Measurements from ENCODE around the gene TSEN34.

TSEN34 gene

GRCh38 chr19:54191011-54191810, at the start of gene TSEN34:
Gene TSEN34 (plus strand): TSS chr19:54191308. CDS start chr19:54191365, 57 bp downstream.
- H3K27ac ChIP-seq (ENCODE audit: low read depth, low read length) = peak within 1 kb of the TSS; percentile 99
- H3K9ac ChIP-seq (ENCODE audit: low read depth in 1 of 2, low read length in 2 of 2) = peak within 1 kb of the TSS; percentile 77 to 84
- H3K4me3 ChIP-seq (ENCODE audit: low read depth in 1 of 2, low read length in 2 of 2) = peak within 1 kb of the TSS; percentile 75 to 85
- H3K4me1 ChIP-seq (ENCODE audit: control insufficient read depth in 1 of 2, insufficient read depth in 2 of 2, low read length in 2 of 2) = peaks cover 31 to 32% of the 10 kb centered on the region in 2 donors
- H3K36me3 ChIP-seq (ENCODE audit: control insufficient read depth in 1 of 2, insufficient read depth in 2 of 2, low read length in 2 of 2) = peaks cover 6 to 18% of the 10 kb centered on the region in 2 donors
- no peaks in the 10 kb centered on the region for H3K9me3 ChIP-seq (ENCODE audit: control insufficient read depth in 1 of 2, low read length in 2 of 2)
- H3K27me3 ChIP-seq (ENCODE audit: control insufficient read depth in 1 of 2, insufficient read depth in 2 of 2, low read length in 2 of 2) = no peaks in the 10 kb centered on the region

DNA sequence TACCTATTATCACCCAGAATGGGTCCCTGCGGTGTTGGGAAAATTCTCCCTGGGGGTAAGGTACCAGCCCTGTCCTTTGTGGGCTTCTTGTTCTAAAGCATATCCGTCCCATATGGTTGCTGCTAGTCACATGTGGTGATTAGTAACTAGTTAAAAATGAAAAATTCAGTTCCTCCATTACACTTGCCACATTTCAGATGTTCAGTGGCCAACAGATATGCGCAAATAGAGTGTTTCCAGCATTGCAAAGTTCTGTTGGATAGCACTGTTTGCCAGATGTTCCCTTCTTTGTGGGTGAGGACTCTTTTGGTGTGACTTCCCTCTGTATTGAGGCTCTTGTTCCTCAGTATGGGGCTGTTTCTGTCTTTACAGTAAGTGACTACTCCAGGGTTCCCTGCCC, 49.8 kb upstream of the TSEN34 start:
- Histone ChIP-seq H3K36me3 (ENCODE audit: control insufficient read depth in 1 of 2, insufficient read depth in 2 of 2, low read length in 2 of 2) (peaks cover 35 to 50% of the 10 kb centered on the region in 2 donors), H3K4me1 (ENCODE audit: control insufficient read depth in 1 of 2, insufficient read depth in 2 of 2, low read length in 2 of 2) (peaks cover 31 to 37% of the 10 kb centered on the region in 2 donors), H3K27ac (ENCODE audit: low read depth, low read length) (no peak overlapping the region), H3K27me3 (ENCODE audit: control insufficient read depth in 1 of 2, insufficient read depth in 2 of 2, low read length in 2 of 2) (no peaks in the 10 kb centered on the region), H3K9me3 (ENCODE audit: control insufficient read depth in 1 of 2, low read length in 2 of 2) (no peaks in the 10 kb centered on the region), H3K9ac (ENCODE audit: low read depth in 1 of 2, low read length in 2 of 2) (no peak overlapping the region), H3K4me3 (ENCODE audit: low read depth in 1 of 2, low read length in 2 of 2) (no peak overlapping the region)

- Histone ChIP-seq H3K36me3 (ENCODE audit: control insufficient read depth in 1 of 2, insufficient read depth in 2 of 2, low read length in 2 of 2) (peaks cover 44 to 59% of the 10 kb centered on the region in 2 donors), H3K27ac (ENCODE audit: low read depth, low read length) (no peak overlapping the region), H3K9me3 (ENCODE audit: control insufficient read depth in 1 of 2, low read length in 2 of 2) (no peaks in the 10 kb centered on the region), H3K4me3 (ENCODE audit: low read depth in 1 of 2, low read length in 2 of 2) (no peak overlapping the region), H3K4me1 (ENCODE audit: control insufficient read depth in 1 of 2, insufficient read depth in 2 of 2, low read length in 2 of 2) (peaks cover 28 to 33% of the 10 kb centered on the region in 2 donors), H3K9ac (ENCODE audit: low read depth in 1 of 2, low read length in 2 of 2) (no peak overlapping the region), H3K27me3 (ENCODE audit: control insufficient read depth in 1 of 2, insufficient read depth in 2 of 2, low read length in 2 of 2) (no peaks in the 10 kb centered on the region)
Observed at GRCh38 chr19:54142166-54142780, 48.8 kb upstream of the TSEN34 start.

DNA sequence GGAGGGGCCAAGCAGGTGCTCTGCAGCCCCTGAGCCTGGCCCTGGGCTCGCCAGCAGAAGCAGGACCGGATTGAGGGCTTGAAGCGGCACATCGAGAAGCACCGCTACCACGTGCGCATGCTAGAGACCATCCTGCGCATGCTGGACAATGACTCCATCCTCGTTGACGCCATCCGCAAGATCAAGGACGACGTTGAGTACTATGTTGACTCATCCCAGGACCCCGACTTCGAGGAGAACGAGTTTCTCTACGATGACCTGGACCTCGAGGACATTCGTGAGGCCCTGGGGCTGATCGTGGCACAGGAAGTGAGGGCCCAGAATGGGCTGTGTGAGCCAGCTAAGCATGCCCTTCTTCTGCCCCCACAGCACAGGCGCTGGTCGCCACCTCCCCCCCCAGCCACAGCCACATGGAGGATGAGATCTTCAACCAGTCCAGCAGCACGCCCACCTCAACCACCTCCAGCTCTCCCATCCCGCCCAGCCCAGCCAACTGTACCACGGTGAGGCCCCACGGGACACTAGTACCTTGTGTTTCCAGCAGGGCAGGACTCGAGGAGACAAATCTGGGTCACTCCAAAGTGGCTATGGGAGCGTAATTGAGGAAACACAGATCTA, 45.5 kb upstream of the TSEN34 start:
- Histone ChIP-seq H3K9ac (ENCODE audit: low read depth in 1 of 2, low read length in 2 of 2) (no peak overlapping the region), H3K9me3 (ENCODE audit: control insufficient read depth in 1 of 2, low read length in 2 of 2) (no peaks in the 10 kb centered on the region), H3K27ac (ENCODE audit: low read depth, low read length) (no peak overlapping the region), H3K4me1 (ENCODE audit: control insufficient read depth in 1 of 2, insufficient read depth in 2 of 2, low read length in 2 of 2) (peaks cover 10 to 11% of the 10 kb centered on the region in 2 donors), H3K4me3 (ENCODE audit: low read depth in 1 of 2, low read length in 2 of 2) (no peak overlapping the region), H3K27me3 (ENCODE audit: control insufficient read depth in 1 of 2, insufficient read depth in 2 of 2, low read length in 2 of 2) (no peaks in the 10 kb centered on the region), H3K36me3 (ENCODE audit: control insufficient read depth in 1 of 2, insufficient read depth in 2 of 2, low read length in 2 of 2) (peaks cover 67 to 86% of the 10 kb centered on the region in 2 donors)

DNA sequence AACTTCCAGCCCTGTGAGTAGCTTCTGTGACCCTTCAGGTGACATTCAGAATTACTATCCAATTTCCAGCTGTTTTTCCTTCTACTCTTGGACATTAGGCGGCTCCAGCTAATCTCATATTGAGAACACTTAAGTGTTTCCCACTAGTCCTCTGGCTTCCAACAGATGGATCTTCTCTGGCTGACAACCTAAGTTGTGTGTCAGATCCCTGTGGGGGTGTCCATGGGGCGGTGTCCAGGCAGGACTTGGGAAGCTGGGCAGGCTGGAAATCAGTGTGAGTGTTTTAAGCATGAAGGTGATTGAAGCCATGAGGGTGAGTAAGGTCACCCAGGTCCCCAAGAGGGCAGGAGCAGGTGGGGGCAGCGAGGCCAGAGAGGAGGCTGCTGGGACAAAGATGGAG, 43.4 kb upstream of the TSEN34 start:
- Histone ChIP-seq H3K9me3 (ENCODE audit: control insufficient read depth in 1 of 2, low read length in 2 of 2) (no peaks in the 10 kb centered on the region), H3K27me3 (ENCODE audit: control insufficient read depth in 1 of 2, insufficient read depth in 2 of 2, low read length in 2 of 2) (no peaks in the 10 kb centered on the region), H3K4me3 (ENCODE audit: low read depth in 1 of 2, low read length in 2 of 2) (no peak overlapping the region), H3K4me1 (ENCODE audit: control insufficient read depth in 1 of 2, insufficient read depth in 2 of 2, low read length in 2 of 2) (no peaks in the 10 kb centered on the region), H3K9ac (ENCODE audit: low read depth in 1 of 2, low read length in 2 of 2) (no peak overlapping the region), H3K36me3 (ENCODE audit: control insufficient read depth in 1 of 2, insufficient read depth in 2 of 2, low read length in 2 of 2) (peaks cover 80 to 92% of the 10 kb centered on the region in 2 donors), H3K27ac (ENCODE audit: low read depth, low read length) (no peak overlapping the region)

DNA sequence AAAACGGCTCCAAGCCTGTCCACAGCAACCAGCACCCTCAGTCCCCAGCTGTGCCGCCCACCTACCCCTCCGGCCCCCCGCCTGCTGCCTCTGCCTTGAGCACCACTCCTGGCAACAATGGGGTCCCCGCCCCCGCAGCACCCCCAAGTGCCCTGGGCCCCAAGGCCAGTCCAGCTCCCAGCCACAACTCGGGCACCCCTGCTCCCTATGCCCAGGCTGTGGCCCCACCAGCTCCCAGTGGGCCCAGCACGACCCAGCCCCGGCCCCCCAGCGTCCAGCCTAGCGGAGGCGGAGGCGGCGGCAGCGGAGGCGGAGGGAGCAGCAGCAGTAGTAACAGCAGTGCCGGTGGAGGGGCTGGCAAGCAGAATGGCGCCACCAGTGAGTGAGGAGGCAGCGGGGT, 43.0 kb upstream of the TSEN34 start:
- Histone ChIP-seq H3K9me3 (ENCODE audit: control insufficient read depth in 1 of 2, low read length in 2 of 2) (no peaks in the 10 kb centered on the region), H3K4me1 (ENCODE audit: control insufficient read depth in 1 of 2, insufficient read depth in 2 of 2, low read length in 2 of 2) (no peaks in the 10 kb centered on the region), H3K27ac (ENCODE audit: low read depth, low read length) (no peak overlapping the region), H3K27me3 (ENCODE audit: control insufficient read depth in 1 of 2, insufficient read depth in 2 of 2, low read length in 2 of 2) (no peaks in the 10 kb centered on the region), H3K9ac (ENCODE audit: low read depth in 1 of 2, low read length in 2 of 2) (no peak overlapping the region), H3K36me3 (ENCODE audit: control insufficient read depth in 1 of 2, insufficient read depth in 2 of 2, low read length in 2 of 2) (peaks cover 80 to 92% of the 10 kb centered on the region in 2 donors), H3K4me3 (ENCODE audit: low read depth in 1 of 2, low read length in 2 of 2) (no peak overlapping the region)

- no peaks in the 10 kb centered on the region for H3K27me3 ChIP-seq (ENCODE audit: control insufficient read depth in 1 of 2, insufficient read depth in 2 of 2, low read length in 2 of 2)
- no peaks in the 10 kb centered on the region for H3K4me1 ChIP-seq (ENCODE audit: control insufficient read depth in 1 of 2, insufficient read depth in 2 of 2, low read length in 2 of 2)
- no peaks in the 10 kb centered on the region for H3K9me3 ChIP-seq (ENCODE audit: control insufficient read depth in 1 of 2, low read length in 2 of 2)
- peaks cover 81 to 92% of the 10 kb centered on the region in 2 donors for H3K36me3 ChIP-seq (ENCODE audit: control insufficient read depth in 1 of 2, insufficient read depth in 2 of 2, low read length in 2 of 2)
- no peak overlapping the region for H3K9ac ChIP-seq (ENCODE audit: low read depth in 1 of 2, low read length in 2 of 2)
- H3K27ac ChIP-seq (ENCODE audit: low read depth, low read length) = no peak overlapping the region
- H3K4me3 ChIP-seq (ENCODE audit: low read depth in 1 of 2, low read length in 2 of 2) = no peak overlapping the region
Observed at GRCh38 chr19:54149021-54149812, 41.9 kb upstream of the TSEN34 start.

DNA sequence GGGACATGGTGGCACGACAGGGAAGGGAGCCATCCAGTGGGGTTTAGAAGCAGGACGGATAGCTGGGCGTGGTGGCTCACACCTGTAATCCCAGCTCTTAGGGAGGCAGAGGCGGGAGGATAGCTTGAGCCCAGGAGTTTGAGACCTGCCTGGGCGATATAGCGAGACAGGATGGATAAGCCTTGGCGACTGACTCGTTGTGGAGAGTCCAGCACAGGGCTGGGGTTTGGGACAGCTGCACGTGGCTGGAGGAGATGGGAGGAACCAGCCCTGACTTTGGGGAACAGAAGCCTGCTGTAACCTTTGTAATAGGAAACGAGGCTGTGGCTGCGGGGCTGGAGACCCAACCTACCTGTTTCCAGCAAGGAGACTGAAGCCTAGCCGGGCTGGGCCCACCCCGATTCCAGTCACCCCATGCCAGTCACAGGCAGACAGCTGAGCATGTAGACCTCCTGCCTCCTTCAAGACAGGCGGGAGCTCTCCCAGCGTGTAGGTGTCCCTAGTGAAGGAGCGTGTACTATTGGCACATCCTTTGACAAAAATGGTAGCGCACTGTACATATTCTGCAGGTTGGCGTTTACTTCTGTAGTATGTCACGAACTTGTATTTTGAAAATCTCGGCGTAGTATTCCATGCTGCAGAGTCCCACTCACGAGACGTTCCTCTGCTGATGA, 39.6 kb upstream of the TSEN34 start:
- Histone ChIP-seq H3K36me3 (ENCODE audit: control insufficient read depth in 1 of 2, insufficient read depth in 2 of 2, low read length in 2 of 2) (peaks cover 80 to 92% of the 10 kb centered on the region in 2 donors), H3K27ac (ENCODE audit: low read depth, low read length) (no peak overlapping the region), H3K4me3 (ENCODE audit: low read depth in 1 of 2, low read length in 2 of 2) (no peak overlapping the region), H3K9me3 (ENCODE audit: control insufficient read depth in 1 of 2, low read length in 2 of 2) (no peaks in the 10 kb centered on the region), H3K4me1 (ENCODE audit: control insufficient read depth in 1 of 2, insufficient read depth in 2 of 2, low read length in 2 of 2) (peaks cover 0 to 4% of the 10 kb centered on the region in 2 donors), H3K9ac (ENCODE audit: low read depth in 1 of 2, low read length in 2 of 2) (no peak overlapping the region), H3K27me3 (ENCODE audit: control insufficient read depth in 1 of 2, insufficient read depth in 2 of 2, low read length in 2 of 2) (no peaks in the 10 kb centered on the region)

DNA sequence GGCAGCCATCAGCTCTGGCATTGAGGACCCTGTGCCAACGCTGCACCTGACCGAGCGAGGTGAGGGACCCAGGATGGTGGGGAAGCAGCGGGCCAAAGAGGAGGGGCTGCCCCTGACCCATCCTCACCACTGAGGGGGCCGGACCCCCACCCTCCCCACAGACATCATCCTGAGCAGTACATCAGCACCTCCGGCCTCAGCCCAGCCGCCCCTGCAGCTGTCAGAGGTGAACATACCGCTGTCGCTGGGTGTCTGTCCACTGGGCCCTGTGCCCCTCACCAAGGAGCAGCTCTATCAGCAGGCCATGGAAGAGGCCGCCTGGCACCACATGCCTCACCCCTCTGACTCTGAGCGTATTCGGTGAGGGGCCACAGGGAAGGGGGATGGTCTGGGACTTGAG, 38.8 kb upstream of the TSEN34 start:
- H3K27ac ChIP-seq (ENCODE audit: low read depth, low read length) = no peak overlapping the region
- H3K27me3 ChIP-seq (ENCODE audit: control insufficient read depth in 1 of 2, insufficient read depth in 2 of 2, low read length in 2 of 2) = no peaks in the 10 kb centered on the region
- peaks cover 74 to 92% of the 10 kb centered on the region in 2 donors for H3K36me3 ChIP-seq (ENCODE audit: control insufficient read depth in 1 of 2, insufficient read depth in 2 of 2, low read length in 2 of 2)
- peaks cover 0 to 4% of the 10 kb centered on the region in 2 donors for H3K4me1 ChIP-seq (ENCODE audit: control insufficient read depth in 1 of 2, insufficient read depth in 2 of 2, low read length in 2 of 2)
- no peak overlapping the region for H3K4me3 ChIP-seq (ENCODE audit: low read depth in 1 of 2, low read length in 2 of 2)
- H3K9me3 ChIP-seq (ENCODE audit: control insufficient read depth in 1 of 2, low read length in 2 of 2) = no peaks in the 10 kb centered on the region
- H3K9ac ChIP-seq (ENCODE audit: low read depth in 1 of 2, low read length in 2 of 2) = no peak overlapping the region
